DOHH2 (cell line): Measurements from ENCODE around the gene MC1R.

ENCODE experiments used
- EZH2phosphoT487 ChIP-seq: fragments of 200-600 bp; sonication (generic); IDR thresholded peaks from 2 replicates; pipeline ENCODE4 v1.6.1; 2017; ENCODE audit warnings: borderline replicate concordance, mild to moderate bottlenecking, antibody characterized with exemption, low read length, moderate library complexity, mixed read lengths
- TF ChIP-seq, protein P1 (sequence below): fragments of 200-600 bp; sonication (generic); IDR thresholded peaks from one replicate; pipeline ENCODE4 v1.5.1; 2014; ENCODE audit warnings: antibody characterized with exemption, mild to moderate bottlenecking, low read depth, low read length; ENCODE audit not compliant: poor library complexity, severe bottlenecking

DNA sequence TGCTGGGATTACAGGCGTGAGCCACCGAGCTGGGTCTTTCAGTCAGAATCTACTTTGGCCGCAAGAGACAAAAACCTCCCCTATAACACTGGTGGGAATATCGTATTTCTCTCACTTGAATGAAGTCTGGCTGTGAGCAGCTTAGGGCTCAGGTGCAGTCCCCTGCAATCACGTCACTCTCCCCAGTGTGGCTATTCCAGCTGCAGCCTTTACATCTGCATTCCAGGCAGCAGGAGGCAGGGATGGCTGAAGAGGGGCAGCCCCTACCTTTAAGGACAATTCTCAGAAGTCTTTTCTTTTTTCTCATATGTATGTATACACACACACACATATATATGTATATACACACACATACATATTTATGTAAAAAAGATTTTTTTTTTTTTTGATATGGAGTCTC is 32.8 kb downstream of the MC1R start:
- TF ChIP-seq, protein P1, sequence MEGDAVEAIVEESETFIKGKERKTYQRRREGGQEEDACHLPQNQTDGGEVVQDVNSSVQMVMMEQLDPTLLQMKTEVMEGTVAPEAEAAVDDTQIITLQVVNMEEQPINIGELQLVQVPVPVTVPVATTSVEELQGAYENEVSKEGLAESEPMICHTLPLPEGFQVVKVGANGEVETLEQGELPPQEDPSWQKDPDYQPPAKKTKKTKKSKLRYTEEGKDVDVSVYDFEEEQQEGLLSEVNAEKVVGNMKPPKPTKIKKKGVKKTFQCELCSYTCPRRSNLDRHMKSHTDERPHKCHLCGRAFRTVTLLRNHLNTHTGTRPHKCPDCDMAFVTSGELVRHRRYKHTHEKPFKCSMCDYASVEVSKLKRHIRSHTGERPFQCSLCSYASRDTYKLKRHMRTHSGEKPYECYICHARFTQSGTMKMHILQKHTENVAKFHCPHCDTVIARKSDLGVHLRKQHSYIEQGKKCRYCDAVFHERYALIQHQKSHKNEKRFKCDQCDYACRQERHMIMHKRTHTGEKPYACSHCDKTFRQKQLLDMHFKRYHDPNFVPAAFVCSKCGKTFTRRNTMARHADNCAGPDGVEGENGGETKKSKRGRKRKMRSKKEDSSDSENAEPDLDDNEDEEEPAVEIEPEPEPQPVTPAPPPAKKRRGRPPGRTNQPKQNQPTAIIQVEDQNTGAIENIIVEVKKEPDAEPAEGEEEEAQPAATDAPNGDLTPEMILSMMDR: no peak
- no peak for TF ChIP-seq EZH2phosphoT487
